Epithelial cell of proximal tubule (primary cell): ENCODE measurements around the gene RANBP2. TPM values are rescaled to one million over a fixed set of nuclear protein-coding genes. Genes with fewer than 3 reads are reported as not detected.
"Not testable (repeated sequence)": the region's sequence is repeated elsewhere in the genome, so short reads cannot be mapped to it uniquely, and the experiment has no call there.

ENCODE experiments used
- DNase-seq: peaks from one replicate; pipeline ENCODE4 v3.0.0-alpha.2; 2011; ENCODE audit warnings: low read depth
- H3K4me3 ChIP-seq: 2 replicates; pipeline ENCODE4 v1.5.1; 2011; ENCODE audit warnings: low read depth, mild to moderate bottlenecking, low read length
- CTCF ChIP-seq: conservative IDR thresholded peaks from 2 replicates; pipeline ENCODE4 v1.5.1; 2012; ENCODE audit warnings: low read depth, mild to moderate bottlenecking, low read length
- total RNA-seq: library from RNA; depleted of rRNA; stranded (reverse); fragments of >200 nt; gene quantifications from 2 replicates; pipeline ENCODE4 v1.2.3, GENCODE V29; 2015

The RANBP2 gene
- 40.5 and 41.0 TPM in 2 replicates for total RNA-seq

DNA sequence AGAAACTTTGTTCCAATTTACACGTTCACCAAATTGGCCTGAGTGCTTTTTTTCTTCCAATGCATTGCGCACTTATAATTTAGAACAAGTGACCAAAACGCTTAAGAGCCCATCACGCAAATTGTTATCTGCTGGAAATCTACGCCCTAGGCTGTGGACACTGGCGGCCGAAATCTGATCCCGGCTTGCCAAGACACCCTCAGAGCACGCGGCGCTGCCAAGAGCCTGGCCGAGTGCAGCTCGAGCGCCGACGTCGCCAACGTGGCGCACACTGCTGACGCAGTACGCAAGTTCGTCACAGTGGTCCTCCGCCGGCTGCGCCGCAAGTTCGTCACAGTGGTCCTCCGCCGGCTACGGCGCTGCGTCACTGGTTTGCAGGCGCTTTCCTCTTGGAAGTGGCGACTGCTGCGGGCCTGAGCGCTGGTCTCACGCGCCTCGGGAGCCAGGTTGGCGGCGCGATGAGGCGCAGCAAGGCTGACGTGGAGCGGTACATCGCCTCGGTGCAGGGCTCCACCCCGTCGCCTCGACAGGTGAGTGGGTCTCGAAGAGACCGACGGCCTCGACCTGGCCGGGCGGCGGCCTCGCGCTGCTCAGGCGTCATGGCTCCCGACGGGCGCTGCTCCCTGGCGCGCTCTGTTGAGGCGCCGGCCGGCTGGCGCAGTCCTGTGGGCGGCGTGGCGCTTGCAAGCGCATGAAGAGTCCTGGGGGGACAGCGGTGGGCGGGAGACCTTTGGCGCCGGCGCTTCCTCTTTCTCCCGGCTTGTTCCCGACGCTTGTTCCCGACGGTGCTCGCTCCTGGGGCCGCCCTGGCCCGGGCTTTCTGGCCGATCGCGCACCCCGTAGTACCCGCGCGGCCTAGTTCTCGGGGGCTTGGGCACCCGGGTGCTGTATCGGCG is at the start of gene RANBP2:
Gene RANBP2 (plus strand): TSS at position 334 of the 896 bp plus-strand sequence. CDS start 125 bp downstream, at position 459.
- DNase-seq, result peak; percentile 78
- H3K4me3 ChIP-seq, result peak within 1 kb of the TSS; percentile 81
- no peak for TF ChIP-seq CTCF

GRCh38 chr2:108670282-108670681 is 49.0 kb upstream of the RANBP2 start:
- not testable (repeated sequence) for DNase-seq, H3K4me3 ChIP-seq

DNA sequence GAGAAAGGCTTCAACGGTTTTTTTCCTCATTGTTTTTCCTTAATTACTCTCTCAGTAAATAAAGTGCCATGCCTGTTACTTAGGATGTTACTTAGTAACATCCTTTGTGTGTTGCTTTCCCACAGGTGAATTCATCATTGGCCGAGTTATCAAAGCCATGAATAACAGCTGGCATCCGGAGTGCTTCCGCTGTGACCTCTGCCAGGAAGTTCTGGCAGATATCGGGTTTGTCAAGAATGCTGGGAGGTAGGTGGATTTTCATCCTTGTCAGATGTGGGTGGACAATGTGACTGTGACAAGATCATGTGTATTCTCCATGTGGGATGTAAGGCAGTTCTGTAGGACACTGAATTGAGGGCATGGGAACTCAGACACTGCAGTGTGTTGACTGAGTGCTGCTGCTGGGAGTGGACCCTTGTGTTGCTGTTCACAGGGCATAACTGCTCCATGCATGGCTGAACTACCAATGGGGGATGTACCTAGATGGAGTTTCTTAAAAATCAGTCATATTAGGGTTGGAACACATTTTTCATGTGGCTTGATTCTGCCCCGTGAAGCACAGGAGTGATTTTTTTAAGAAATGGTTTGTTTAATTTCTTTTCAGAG is 47.0 kb upstream of the RANBP2 start:
- H3K4me3 ChIP-seq, DNase-seq: not testable (repeated sequence)

DNA sequence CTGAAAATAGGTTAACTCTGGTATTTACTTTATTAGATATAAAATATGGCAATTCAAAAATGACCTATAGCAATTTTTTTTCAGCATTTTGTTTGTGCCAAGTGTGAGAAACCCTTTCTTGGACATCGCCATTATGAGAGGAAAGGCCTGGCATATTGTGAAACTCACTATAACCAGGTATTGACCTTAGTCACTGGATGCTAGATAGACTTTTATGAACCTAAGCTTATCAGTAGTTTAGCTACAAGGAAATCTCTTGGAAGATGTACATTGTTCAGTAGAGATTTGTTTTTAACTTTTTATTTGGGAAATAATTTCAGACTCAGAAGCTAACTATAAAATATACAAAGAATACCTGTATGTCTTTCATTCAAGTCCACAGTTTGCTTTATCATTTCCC is 42.8 kb upstream of the RANBP2 start:
- not testable (repeated sequence) for DNase-seq, H3K4me3 ChIP-seq

DNA sequence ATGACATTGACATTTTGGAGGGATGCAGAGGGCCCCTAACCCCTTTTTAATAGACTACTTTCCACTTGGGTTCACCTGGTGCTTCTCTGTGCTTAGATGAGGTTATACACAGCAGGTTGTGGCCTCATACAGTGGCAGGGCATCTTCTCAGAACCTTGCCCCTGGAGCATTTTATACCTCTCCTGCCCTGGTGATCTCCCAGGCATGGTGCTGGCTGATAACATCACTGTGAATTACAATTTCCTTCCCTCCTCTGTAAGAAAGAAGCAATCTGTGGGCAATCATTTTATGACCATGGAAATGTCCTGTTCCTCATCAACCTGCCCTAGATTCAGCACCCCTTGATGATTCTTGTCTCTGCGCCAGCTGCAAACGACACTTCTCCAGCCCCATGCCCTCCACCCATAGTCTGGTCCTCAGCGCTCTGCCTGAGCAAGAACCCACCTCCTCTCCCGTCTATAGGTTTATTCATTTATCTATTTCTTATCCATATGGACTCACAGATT is 42.0 kb upstream of the RANBP2 start:
- not testable (repeated sequence) for DNase-seq, H3K4me3 ChIP-seq

DNA sequence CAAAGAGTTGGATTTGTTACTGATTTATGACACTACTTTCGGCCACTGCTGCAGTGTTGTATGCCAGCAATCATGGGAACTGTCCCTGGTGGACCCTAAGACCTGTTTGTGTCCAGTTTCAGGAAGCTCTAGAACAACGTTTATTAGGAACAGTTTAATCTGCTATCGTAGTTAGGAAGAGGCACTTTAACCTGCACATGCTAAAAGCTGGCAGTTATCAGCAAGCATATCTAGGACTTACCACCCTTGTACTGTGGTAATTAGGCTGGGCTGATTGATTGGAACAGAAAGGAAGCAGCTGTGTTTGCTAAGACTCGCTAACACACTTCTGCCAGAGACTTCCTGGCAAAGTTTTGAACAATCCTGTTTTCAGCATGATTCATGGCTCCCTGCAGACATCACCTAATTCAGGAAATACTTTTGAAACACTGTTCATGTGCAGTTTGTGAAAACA is 41.1 kb upstream of the RANBP2 start:
- not testable (repeated sequence) for DNase-seq, H3K4me3 ChIP-seq

DNA sequence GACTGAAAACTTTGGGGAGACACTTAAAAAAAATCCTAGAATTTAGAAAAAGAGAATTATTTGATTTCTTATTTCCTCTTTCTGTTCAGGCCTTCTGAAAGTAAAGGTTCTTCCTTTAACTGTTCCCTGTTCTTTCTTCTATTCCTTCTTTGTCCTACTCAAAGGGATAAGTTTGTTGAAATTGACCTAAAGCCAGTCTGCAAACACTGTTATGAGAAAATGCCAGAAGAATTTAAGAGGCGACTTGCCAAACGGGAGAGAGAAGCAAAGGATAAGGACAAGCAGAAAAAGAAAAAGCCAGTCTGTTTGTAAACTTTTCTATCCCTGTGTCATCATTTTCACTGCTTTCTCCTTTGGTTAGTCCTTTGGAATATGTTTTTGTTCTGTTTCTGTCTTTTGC is 38.5 kb upstream of the RANBP2 start:
- not testable (repeated sequence) for DNase-seq

GRCh38 chr2:108688818-108689756 is 30.2 kb upstream of the RANBP2 start:
- not testable (repeated sequence) for DNase-seq, H3K4me3 ChIP-seq

More for the DNA sequence above, 38.5 kb upstream of the RANBP2 start:
- not testable (repeated sequence) for H3K4me3 ChIP-seq

- H3K4me3 ChIP-seq, DNase-seq: not testable (repeated sequence)
- peak; percentile 2 for TF ChIP-seq CTCF
Observed at GRCh38 chr2:108690001-108690400, 29.3 kb upstream of the RANBP2 start.

GRCh38 chr2:108691447-108691846 is 27.8 kb upstream of the RANBP2 start:
- no peak for TF ChIP-seq CTCF
- no peak overlapping the region for H3K4me3 ChIP-seq
- no peak for DNase-seq
